ENCODE results near the gene B3GAT3.
A peak's percentile ranks its signal among the peaks of the same experiment; 100 is the strongest.

Gene B3GAT3

GRCh38 chr11:62599901-62600300 is 21.9 kb downstream of the B3GAT3 start:
- Histone ChIP-seq H3K9me3 (ENCODE audit: severe bottlenecking) (no peaks in the 10 kb centered on the region), H3K27ac (peak overlapping the region; percentile 97), H3K4me3 (ENCODE audit: low read depth, low read length) (peak overlapping the region; percentile 95; the same call in 1 of the 2 replicates), H3K36me3 (peaks cover 63% of the 10 kb centered on the region), H3K27me3 (ENCODE audit: insufficient read depth, low read depth, severe bottlenecking) (no peaks in the 10 kb centered on the region)
- TF ChIP-seq, protein P1, sequence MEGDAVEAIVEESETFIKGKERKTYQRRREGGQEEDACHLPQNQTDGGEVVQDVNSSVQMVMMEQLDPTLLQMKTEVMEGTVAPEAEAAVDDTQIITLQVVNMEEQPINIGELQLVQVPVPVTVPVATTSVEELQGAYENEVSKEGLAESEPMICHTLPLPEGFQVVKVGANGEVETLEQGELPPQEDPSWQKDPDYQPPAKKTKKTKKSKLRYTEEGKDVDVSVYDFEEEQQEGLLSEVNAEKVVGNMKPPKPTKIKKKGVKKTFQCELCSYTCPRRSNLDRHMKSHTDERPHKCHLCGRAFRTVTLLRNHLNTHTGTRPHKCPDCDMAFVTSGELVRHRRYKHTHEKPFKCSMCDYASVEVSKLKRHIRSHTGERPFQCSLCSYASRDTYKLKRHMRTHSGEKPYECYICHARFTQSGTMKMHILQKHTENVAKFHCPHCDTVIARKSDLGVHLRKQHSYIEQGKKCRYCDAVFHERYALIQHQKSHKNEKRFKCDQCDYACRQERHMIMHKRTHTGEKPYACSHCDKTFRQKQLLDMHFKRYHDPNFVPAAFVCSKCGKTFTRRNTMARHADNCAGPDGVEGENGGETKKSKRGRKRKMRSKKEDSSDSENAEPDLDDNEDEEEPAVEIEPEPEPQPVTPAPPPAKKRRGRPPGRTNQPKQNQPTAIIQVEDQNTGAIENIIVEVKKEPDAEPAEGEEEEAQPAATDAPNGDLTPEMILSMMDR (IDR thresholded peaks at IDR 0.05; ENCODE audit: low read depth, low read length): no peak
- DNase-seq: no peak

GRCh38 chr11:62599069-62599696 is 22.6 kb downstream of the B3GAT3 start:
- DNase-seq: peak; percentile 98
- Histone ChIP-seq H3K4me3 (ENCODE audit: low read depth, low read length) (peak overlapping the region; percentile 7; the same call in 1 of the 2 replicates), H3K27me3 (ENCODE audit: insufficient read depth, low read depth, severe bottlenecking) (no peaks in the 10 kb centered on the region), H3K36me3 (peaks cover 70% of the 10 kb centered on the region), H3K9me3 (ENCODE audit: severe bottlenecking) (no peaks in the 10 kb centered on the region), H3K27ac (peak overlapping the region; percentile 97)
- TF ChIP-seq, protein P1 (IDR thresholded peaks at IDR 0.05; ENCODE audit: low read depth, low read length): no peak

GRCh38 chr11:62595124-62595523 is 26.7 kb downstream of the B3GAT3 start:
- Histone ChIP-seq H3K4me3 (ENCODE audit: low read depth, low read length) (no peak overlapping the region), H3K27ac (no peak overlapping the region), H3K27me3 (ENCODE audit: insufficient read depth, low read depth, severe bottlenecking) (no peaks in the 10 kb centered on the region), H3K9me3 (ENCODE audit: severe bottlenecking) (no peaks in the 10 kb centered on the region), H3K36me3 (peaks cover 73% of the 10 kb centered on the region)
- DNase-seq: no peak
- TF ChIP-seq, protein P1 (IDR thresholded peaks at IDR 0.05; ENCODE audit: low read depth, low read length): no peak

- Histone ChIP-seq H3K4me3 (ENCODE audit: low read depth, low read length) (no peak overlapping the region), H3K27me3 (ENCODE audit: insufficient read depth, low read depth, severe bottlenecking) (no peaks in the 10 kb centered on the region), H3K27ac (no peak overlapping the region; the same call in 1 of the 2 replicates), H3K9me3 (ENCODE audit: severe bottlenecking) (no peaks in the 10 kb centered on the region), H3K36me3 (peaks cover 65% of the 10 kb centered on the region)
- DNase-seq: peak; percentile 86
- TF ChIP-seq, protein P1 (IDR thresholded peaks at IDR 0.05; ENCODE audit: low read depth, low read length): peak; percentile 91
Measured at GRCh38 chr11:62593434-62594044, 28.2 kb downstream of the B3GAT3 start.

GRCh38 chr11:62592989-62593421 is 28.8 kb downstream of the B3GAT3 start:
- Histone ChIP-seq H3K27ac (peak overlapping the region; percentile 96), H3K9me3 (ENCODE audit: severe bottlenecking) (no peaks in the 10 kb centered on the region), H3K4me3 (ENCODE audit: low read depth, low read length) (no peak overlapping the region), H3K36me3 (peaks cover 65% of the 10 kb centered on the region), H3K27me3 (ENCODE audit: insufficient read depth, low read depth, severe bottlenecking) (no peaks in the 10 kb centered on the region)
- DNase-seq: no peak
- TF ChIP-seq, protein P1 (IDR thresholded peaks at IDR 0.05; ENCODE audit: low read depth, low read length): no peak

Data from WERI-Rb-1 (cell line).